T-helper 1 cell treated with Interleukin-12 subunit alpha and Interleukin-12 subunit beta and Interleukin-4 antibody, amounts not matched to agents 30 μg/mL and 1 μg/mL, for 36 hours (primary cell): Measurements from ENCODE around the gene KLK6.
"Not testable (repeated sequence)": the region's sequence is repeated elsewhere in the genome, so short reads cannot be mapped to it uniquely, and the experiment has no call there.

Experiments
- H3K27ac Mint-ChIP-seq: one replicate; pipeline ENCODE4 v1.8.0; 2021; ENCODE audit warnings: mild to moderate bottlenecking, mixed read lengths
- H3K27me3 Mint-ChIP-seq: one replicate; pipeline ENCODE4 v1.8.0; 2021; ENCODE audit warnings: low read depth, mixed read lengths
- H3K36me3 Mint-ChIP-seq: one replicate; pipeline ENCODE4 v1.8.0; 2021; ENCODE audit warnings: low read depth, mixed read lengths
- H3K4me1 Mint-ChIP-seq: one replicate; pipeline ENCODE4 v1.8.0; 2021; ENCODE audit warnings: low read depth, mixed read lengths
- H3K4me3 Mint-ChIP-seq: one replicate; pipeline ENCODE4 v1.8.0; 2021; ENCODE audit warnings: mild to moderate bottlenecking, moderate library complexity, mixed read lengths
- H3K9me3 Mint-ChIP-seq: one replicate; pipeline ENCODE4 v1.8.0; 2021; ENCODE audit warnings: mixed read lengths

Gene KLK6

DNA sequence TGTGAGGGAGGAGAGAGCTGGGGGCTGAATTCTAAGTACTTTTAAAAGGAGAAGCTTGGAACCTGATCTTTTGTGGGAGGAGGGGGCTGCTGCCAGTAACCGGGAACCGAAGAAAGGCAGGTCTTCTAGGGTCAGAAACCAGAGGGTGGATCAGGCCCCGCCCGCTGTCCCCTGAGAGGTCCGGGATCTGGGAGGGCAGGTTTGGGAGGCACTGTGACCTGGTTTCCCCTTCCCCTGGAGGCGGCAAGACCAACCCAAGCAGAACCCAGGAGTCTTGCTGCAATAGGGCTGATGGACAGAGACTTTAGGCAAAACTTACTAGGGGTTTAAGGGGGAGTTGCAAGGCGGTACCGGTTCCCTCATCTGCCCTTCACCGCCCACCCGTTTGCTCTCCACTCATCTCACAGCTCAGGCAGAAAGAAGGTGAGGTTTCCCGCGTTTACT lies 32.7 kb upstream of the KLK6 start:
- Mint-ChIP-seq H3K27me3 (peaks cover 3% of the 10 kb centered on the region), H3K9me3 (no peaks in the 10 kb centered on the region), H3K4me3 (no peak overlapping the region), H3K4me1 (no peaks in the 10 kb centered on the region), H3K27ac (no peak overlapping the region), H3K36me3 (no peaks in the 10 kb centered on the region)

DNA sequence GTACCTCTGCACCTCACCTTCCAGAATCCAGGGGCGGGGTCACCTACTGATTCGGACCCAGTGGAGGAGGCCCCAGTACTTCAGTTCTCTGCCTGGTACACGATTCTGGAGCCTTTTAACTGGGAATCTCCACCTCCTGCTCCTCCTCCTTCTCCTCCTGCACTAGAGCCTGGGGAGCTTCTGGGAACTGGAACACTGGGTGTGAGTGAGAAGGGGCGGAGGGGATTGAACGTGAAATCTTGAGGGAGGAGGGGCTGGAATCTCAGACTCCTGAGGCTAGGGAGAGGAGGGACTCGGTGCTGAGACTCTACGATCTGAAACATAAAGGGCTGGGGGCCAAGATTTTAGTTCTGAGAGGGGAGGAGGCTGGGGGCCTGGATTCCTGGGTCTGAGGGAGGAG lies 32.1 kb upstream of the KLK6 start, which contains the start of gene KLK8:
TSS of gene KLK8 (minus strand) at position 90 of the 400 bp plus-strand sequence. CDS start 437 bp downstream, outside the sequence.
- no peak within 1 kb of the TSS for H3K27ac Mint-ChIP-seq
- no peaks in the 10 kb centered on the region for H3K36me3 Mint-ChIP-seq
- no peaks in the 10 kb centered on the region for H3K4me1 Mint-ChIP-seq
- no peaks in the 10 kb centered on the region for H3K9me3 Mint-ChIP-seq
- peaks cover 3% of the 10 kb centered on the region for H3K27me3 Mint-ChIP-seq
- H3K4me3 Mint-ChIP-seq = no peak within 1 kb of the TSS

DNA sequence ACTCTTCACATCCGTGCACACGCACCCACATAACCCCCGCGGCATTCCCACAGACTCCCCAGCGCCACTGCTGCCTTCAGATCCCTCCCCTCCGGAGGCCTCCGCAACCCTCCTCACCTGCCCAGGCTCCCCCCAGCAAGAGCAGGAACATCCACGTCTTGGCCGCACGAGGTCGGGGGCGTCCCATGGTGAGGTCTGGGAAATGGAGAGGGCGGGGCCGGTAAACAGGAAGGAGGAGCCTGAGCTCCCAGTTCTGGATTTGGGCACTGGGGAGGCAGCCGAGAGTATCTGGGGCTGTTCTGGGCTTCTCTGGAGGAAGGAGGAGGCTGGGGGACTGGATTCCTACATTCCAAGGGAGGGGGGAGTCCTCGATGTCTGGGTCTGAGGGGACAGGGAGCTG lies 31.6 kb upstream of the KLK6 start:
- Mint-ChIP-seq H3K27ac (no peak overlapping the region), H3K27me3 (no peaks in the 10 kb centered on the region), H3K9me3 (no peaks in the 10 kb centered on the region), H3K4me3 (no peak overlapping the region), H3K36me3 (no peaks in the 10 kb centered on the region), H3K4me1 (no peaks in the 10 kb centered on the region)

DNA sequence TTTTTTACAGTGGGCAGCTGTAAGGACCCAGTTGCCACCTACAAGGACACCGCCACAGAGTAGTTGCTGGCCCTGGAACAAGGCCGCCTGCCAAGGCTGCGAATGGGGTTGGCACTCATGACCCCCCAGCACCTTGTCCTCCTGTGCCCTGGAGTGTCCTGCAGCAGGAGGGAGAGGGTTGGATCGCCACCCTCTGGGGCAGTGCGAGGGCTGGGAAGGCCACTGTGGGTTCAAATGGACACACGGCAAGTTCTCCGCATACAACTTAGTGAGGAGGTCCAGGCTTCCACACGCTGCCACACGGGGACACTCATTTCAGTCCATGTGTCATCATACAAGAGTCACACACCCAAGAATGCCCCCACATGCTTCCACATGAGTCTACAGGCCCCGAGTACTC lies 31.0 kb upstream of the KLK6 start:
- Mint-ChIP-seq H3K36me3 (no peaks in the 10 kb centered on the region), H3K27ac (no peak overlapping the region), H3K27me3 (no peaks in the 10 kb centered on the region), H3K4me1 (no peaks in the 10 kb centered on the region), H3K4me3 (no peak overlapping the region), H3K9me3 (no peaks in the 10 kb centered on the region)

DNA sequence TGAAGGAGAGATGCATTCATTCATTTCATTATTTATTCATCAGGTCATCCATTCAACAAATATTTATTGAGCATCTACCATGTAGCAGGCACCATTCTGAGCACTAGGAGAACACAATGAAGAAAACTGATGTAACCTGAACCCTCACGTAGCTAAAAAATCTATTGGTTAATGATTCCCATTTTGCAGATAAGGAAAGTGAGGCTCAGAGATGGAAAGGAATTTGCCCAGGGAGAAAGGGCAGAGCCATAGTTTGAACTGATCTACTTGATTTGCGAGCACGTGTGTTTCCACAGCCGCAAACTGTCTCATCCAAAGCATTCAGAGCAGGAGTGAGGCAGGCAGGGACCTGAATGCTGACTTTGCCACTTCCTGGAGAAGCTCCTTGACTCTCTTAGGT lies 29.3 kb upstream of the KLK6 start:
- Mint-ChIP-seq H3K36me3 (no peaks in the 10 kb centered on the region), H3K4me3 (no peak overlapping the region), H3K27me3 (no peaks in the 10 kb centered on the region), H3K27ac (no peak overlapping the region), H3K4me1 (no peaks in the 10 kb centered on the region), H3K9me3 (no peaks in the 10 kb centered on the region)

DNA sequence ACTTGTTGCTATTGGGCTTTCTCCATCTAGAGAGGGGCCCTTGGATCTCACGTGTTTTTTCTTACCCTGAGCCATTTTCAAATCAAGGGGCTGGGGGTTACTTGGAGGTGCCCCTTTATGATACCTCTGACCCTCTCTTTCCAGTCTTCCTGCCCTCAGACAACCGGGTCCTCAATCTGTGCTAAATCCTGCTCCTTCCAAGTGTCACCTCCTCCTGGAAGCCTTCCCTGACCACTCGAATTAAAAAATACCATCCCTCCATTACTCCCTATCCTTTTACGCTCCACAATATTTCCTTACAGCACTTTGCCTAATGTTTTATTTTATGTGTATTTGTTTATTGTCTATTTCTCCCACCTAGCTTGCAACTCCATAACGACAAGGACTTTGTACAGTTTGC lies 28.7 kb upstream of the KLK6 start:
- H3K9me3 Mint-ChIP-seq = no peaks in the 10 kb centered on the region
- H3K4me3 Mint-ChIP-seq = no peak overlapping the region
- no peaks in the 10 kb centered on the region for H3K36me3 Mint-ChIP-seq
- no peaks in the 10 kb centered on the region for H3K27me3 Mint-ChIP-seq
- H3K27ac Mint-ChIP-seq = no peak overlapping the region
- H3K4me1 Mint-ChIP-seq = no peaks in the 10 kb centered on the region

DNA sequence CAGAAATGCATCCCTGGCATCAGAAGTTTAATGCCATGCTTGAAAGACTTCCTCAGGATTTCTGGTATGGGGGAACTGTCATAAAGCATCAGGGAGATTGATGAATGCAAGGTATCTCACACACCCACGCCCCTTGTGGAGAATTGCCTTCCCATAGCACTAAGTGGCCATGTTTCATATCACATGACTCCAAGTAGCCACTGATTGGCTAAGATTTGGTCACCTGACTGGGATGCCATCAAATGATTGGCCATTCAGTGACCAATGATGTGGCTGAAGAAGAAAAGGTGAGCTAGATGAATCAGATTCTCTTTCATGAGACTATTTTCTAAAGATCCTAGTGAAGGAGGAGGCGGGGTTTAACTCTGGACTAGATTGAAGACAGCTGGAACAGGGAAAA lies 24.7 kb upstream of the KLK6 start:
- Mint-ChIP-seq H3K27ac (no peak overlapping the region), H3K4me1 (no peaks in the 10 kb centered on the region), H3K9me3 (no peaks in the 10 kb centered on the region), H3K4me3 (no peak overlapping the region), H3K27me3 (peaks cover 11% of the 10 kb centered on the region), H3K36me3 (no peaks in the 10 kb centered on the region)

DNA sequence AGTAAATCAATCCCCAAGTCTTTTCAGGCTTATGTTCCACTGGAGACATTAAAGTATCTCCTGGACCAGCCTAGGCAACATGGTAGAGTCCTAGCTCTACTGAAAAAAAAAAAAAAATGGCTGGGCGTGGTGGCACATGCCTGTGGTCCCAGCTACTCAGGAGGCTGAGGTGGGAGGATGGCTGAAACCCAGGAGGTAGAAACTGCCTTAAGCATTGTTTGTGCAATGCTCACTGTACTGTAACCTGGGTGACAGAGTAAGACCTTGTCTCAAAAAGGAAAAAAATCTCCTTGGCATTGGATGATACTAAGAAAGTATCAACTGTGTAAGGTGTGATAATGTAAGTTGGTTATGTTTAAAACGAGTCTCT lies 23.3 kb upstream of the KLK6 start:
- H3K36me3 Mint-ChIP-seq = no peaks in the 10 kb centered on the region
- no peak overlapping the region for H3K27ac Mint-ChIP-seq
- H3K4me3 Mint-ChIP-seq = no peak overlapping the region
- no peaks in the 10 kb centered on the region for H3K9me3 Mint-ChIP-seq
- H3K27me3 Mint-ChIP-seq = peaks cover 12% of the 10 kb centered on the region
- no peaks in the 10 kb centered on the region for H3K4me1 Mint-ChIP-seq

DNA sequence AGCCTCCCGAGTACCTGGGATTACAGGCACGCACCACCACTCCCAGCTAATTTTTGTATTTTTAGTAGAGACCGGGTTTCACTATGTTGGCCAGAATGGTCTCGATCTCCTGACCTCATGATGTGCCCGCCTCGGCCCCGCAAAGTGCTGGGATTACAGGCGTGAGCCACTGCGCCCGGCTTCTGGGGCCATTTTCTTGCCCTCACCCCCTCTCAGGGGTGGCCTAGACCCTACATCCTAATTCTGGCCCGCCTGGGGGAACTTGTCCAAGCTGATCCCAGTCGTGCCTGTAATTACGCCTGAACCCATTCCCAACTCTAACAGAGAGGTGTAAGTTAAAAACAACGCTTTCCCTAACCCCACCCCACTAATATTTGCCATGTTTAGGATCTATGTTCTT lies 15.0 kb upstream of the KLK6 start:
- peaks cover 14% of the 10 kb centered on the region for H3K27me3 Mint-ChIP-seq
- H3K27ac Mint-ChIP-seq, H3K4me1 Mint-ChIP-seq, H3K9me3 Mint-ChIP-seq, H3K36me3 Mint-ChIP-seq, H3K4me3 Mint-ChIP-seq: not testable (repeated sequence)

DNA sequence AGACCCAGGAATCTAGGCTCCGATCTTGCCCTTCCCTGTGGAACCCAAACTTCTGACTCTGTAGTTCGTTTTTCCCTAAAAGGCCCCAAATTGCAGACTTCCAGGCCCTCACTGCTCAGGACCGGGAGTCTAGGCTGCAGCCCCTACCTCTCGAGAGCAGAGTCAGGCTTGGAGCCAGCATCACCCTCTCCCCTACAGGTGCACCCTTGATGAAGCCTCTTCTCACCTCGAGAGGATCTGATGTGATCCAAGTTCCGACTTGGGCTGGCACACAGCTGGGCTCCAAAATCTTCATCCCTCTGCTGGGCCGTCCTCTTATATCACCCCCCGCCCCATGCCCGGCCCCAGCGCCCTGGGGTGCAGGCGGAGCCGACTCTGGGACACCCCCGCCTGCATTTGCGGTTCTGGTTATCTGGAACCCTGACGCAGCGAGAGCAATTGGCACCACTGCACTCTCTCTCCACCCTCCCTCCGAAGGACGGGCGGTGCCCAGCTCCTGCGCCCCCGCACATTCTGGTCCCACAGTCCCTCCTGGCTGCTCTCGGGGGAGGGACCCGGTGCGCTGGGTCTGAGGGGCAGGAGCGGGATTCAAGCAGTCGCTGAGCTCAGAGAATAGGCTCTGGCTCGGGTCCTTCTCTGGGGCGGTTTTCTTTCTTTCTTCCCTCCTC lies 14.4 kb upstream of the KLK6 start, which contains the start of gene KLK7:
TSS of gene KLK7 (minus strand) at position 293 of the 668 bp plus-strand sequence. CDS start 1,518 bp downstream, outside the sequence.
- Mint-ChIP-seq H3K27me3 (peaks cover 11% of the 10 kb centered on the region), H3K4me3 (no peak within 1 kb of the TSS), H3K36me3 (no peaks in the 10 kb centered on the region), H3K9me3 (no peaks in the 10 kb centered on the region), H3K4me1 (no peaks in the 10 kb centered on the region), H3K27ac (no peak within 1 kb of the TSS)

DNA sequence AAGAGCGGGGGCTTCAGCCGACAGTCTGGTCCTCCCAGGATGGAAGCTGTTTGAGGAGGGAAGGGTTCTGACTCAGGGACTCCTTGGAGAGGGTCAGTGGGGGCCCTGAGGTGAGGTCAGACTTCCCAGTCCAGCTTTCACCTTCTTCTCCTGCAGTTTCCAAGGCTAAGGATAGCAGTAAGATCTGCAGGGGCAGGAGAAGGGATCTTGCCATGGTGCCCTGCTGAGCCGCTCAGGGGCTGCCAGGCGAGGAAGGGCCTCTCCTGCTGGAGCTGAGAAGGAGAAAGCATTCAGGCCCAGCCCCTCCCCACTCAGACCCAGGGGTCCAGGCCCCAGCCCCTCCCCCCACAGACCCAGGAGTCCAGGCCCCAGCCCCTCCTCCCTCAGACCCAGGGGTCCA lies 12.8 kb upstream of the KLK6 start:
- H3K27ac Mint-ChIP-seq = no peak overlapping the region
- H3K9me3 Mint-ChIP-seq = no peaks in the 10 kb centered on the region

DNA sequence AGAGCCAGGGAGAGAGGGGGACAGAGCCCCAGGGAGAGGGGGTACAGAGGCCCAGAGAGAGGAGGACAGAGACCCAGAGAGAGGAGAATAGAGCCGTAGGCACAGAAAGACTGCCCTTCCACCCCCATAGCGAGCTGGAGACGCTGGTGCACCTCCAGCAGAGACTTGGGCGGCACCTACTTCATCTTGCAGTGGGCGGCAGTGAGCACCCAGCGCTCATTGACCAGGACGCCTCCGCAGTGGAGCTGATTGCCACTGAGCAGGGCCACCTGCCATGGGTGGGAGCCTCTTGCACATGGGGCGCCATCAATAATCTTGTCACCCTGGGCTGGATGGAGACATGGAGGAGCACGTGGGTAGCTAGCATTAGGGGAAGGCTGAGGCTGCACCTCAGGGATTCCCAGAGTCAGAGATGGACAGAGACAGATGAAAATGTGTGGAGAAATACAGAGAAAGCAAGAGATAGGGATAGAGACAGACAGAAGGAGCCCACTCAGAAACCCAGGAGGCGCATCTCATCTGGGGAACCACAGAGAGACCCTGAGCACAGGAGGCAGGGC lies 12.3 kb upstream of the KLK6 start:
- H3K4me3 Mint-ChIP-seq = no peak overlapping the region
- no peaks in the 10 kb centered on the region for H3K9me3 Mint-ChIP-seq
- peaks cover 11% of the 10 kb centered on the region for H3K27me3 Mint-ChIP-seq
- no peaks in the 10 kb centered on the region for H3K4me1 Mint-ChIP-seq
- H3K36me3 Mint-ChIP-seq = no peaks in the 10 kb centered on the region
- H3K27ac Mint-ChIP-seq = no peak overlapping the region

More for the DNA sequence above, 12.8 kb upstream of the KLK6 start:
- Mint-ChIP-seq H3K4me1 (no peaks in the 10 kb centered on the region), H3K27me3 (peaks cover 11% of the 10 kb centered on the region), H3K4me3 (no peak overlapping the region), H3K36me3 (no peaks in the 10 kb centered on the region)

DNA sequence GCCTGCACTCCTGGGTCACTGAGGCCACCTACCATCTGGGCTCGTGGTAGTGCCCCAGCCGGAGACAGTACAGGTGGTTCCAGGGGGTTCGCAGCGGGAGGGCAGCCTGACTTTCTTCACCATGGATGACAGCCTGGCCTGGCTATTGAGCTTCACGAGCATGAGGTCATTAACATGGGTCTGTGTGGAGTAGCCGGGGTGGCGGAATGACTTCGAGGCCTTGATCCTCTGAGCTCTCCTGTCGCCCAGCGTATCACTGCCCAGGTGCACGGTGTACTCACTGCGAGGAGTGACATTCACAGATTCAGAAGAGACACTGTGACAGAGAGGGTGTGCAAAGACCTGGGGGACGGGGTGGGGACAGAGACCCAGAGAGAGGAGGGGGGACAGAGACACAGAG lies 10.8 kb upstream of the KLK6 start:
- Mint-ChIP-seq H3K36me3 (no peaks in the 10 kb centered on the region), H3K4me1 (no peaks in the 10 kb centered on the region), H3K27ac (no peak overlapping the region), H3K9me3 (no peaks in the 10 kb centered on the region), H3K4me3 (no peak overlapping the region), H3K27me3 (peaks cover 11% of the 10 kb centered on the region)

DNA sequence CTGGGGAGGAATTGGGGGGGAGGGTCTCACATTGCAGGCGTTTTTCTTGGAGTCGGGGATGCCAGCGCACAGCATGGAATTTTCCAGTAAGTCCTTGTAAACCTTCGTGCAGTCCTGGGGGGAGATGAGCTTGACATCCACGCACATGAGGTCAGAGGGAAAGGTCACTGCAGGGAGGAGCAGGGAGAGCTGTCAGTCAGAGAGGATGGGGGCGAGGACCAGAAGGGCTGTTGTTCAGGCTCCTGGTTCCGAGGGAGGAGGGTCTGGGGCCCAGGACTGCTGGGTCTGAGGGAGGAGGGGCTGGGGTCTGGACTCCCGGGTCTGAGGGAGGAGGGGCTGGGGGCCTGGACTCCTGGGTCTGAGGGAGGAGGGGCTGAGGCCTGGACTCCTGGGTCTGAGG lies 10.4 kb upstream of the KLK6 start:
- Mint-ChIP-seq H3K9me3 (no peaks in the 10 kb centered on the region), H3K27ac (no peak overlapping the region), H3K27me3 (peaks cover 11% of the 10 kb centered on the region)

DNA sequence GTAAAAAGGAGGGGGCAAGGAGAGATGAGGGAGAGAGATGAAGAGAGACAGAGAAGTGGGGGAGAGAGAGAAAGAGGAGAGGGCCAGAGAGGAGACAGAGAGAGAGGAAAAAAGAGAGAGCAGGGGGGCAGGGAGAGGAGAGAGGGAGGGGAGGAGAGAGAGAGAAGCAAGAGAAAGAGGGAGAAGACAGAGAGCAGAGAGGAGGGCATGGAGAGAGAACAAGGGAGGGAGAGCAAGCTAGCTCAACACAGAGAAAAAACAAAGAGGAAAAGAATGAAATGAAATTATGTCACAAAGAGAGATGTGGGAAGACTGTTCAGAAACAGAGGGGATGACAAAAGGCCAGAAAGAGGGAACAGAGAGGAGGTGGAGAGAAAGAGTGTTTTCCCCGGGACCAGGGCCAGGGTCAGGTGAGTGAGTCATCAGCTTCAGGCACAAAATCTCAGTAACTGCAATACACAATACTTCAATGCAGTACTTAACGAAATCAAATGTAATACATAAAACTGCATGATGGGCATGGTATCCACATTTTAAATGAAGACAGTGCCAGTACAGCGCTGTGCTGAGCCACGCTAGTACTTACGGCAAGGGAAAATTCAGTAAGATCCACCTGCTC lies 9.5 kb upstream of the KLK6 start:
- H3K4me3 Mint-ChIP-seq = no peak overlapping the region
- H3K36me3 Mint-ChIP-seq = no peaks in the 10 kb centered on the region
- H3K9me3 Mint-ChIP-seq = no peaks in the 10 kb centered on the region
- no peaks in the 10 kb centered on the region for H3K4me1 Mint-ChIP-seq
- no peak overlapping the region for H3K27ac Mint-ChIP-seq
- H3K27me3 Mint-ChIP-seq = peaks cover 9% of the 10 kb centered on the region

More for the DNA sequence above, 10.4 kb upstream of the KLK6 start:
- Mint-ChIP-seq H3K4me3 (no peak overlapping the region), H3K36me3 (no peaks in the 10 kb centered on the region), H3K4me1 (no peaks in the 10 kb centered on the region)
